ENCODE measurements around the gene TNS1.

Gene TNS1

DNA sequence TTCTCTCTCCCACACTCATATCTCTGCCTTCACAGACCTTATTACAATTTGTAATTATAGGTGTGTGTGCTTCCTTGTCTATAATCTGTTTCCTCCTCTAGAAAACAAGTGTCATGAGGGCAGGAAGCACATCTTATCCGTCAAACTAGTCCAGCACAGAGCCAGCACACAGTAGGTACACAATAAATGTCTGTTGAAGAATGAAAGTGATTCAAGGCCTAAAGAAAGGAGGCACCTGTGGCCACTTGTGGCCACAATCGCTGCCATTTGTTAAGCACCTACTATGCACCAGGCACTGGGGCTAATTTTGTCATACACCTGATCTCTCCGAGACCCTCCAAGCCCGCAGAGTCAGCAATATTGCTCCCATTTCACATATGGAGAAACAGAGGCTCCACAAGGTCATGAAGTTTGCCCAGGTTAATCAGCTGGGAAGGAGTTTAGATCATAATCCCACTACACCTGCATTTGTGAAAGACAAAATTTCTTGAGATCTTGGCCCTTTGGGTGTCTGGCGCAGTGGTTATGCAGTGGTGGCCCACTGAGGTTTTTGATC lies 78.4 kb downstream of the TNS1 start:
- no peaks in the 10 kb centered on the region for H3K36me3 ChIP-seq (ENCODE audit: control insufficient read depth, insufficient read depth, low read length)
- H3K4me2 ChIP-seq (ENCODE audit: low read length), result no peak overlapping the region
- H3K9ac ChIP-seq, result no peak overlapping the region
- peak overlapping the region; percentile 29 for H3K27ac ChIP-seq
- peaks cover 39% of the 10 kb centered on the region for H3K4me1 ChIP-seq
- H3K9me3 ChIP-seq (ENCODE audit: control insufficient read depth, low read length), result no peaks in the 10 kb centered on the region
- peaks cover 90% of the 10 kb centered on the region for H3K79me2 ChIP-seq
- TF ChIP-seq, protein P1, sequence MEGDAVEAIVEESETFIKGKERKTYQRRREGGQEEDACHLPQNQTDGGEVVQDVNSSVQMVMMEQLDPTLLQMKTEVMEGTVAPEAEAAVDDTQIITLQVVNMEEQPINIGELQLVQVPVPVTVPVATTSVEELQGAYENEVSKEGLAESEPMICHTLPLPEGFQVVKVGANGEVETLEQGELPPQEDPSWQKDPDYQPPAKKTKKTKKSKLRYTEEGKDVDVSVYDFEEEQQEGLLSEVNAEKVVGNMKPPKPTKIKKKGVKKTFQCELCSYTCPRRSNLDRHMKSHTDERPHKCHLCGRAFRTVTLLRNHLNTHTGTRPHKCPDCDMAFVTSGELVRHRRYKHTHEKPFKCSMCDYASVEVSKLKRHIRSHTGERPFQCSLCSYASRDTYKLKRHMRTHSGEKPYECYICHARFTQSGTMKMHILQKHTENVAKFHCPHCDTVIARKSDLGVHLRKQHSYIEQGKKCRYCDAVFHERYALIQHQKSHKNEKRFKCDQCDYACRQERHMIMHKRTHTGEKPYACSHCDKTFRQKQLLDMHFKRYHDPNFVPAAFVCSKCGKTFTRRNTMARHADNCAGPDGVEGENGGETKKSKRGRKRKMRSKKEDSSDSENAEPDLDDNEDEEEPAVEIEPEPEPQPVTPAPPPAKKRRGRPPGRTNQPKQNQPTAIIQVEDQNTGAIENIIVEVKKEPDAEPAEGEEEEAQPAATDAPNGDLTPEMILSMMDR (IDR thresholded peaks at IDR 0.05), result no peak
- no peak overlapping the region for H2AFZ ChIP-seq
- H3K4me3 ChIP-seq (ENCODE audit: low read depth, low read length), result no peak overlapping the region
- H3K27me3 ChIP-seq (ENCODE audit: control insufficient read depth, insufficient read depth, low read length), result no peaks in the 10 kb centered on the region

DNA sequence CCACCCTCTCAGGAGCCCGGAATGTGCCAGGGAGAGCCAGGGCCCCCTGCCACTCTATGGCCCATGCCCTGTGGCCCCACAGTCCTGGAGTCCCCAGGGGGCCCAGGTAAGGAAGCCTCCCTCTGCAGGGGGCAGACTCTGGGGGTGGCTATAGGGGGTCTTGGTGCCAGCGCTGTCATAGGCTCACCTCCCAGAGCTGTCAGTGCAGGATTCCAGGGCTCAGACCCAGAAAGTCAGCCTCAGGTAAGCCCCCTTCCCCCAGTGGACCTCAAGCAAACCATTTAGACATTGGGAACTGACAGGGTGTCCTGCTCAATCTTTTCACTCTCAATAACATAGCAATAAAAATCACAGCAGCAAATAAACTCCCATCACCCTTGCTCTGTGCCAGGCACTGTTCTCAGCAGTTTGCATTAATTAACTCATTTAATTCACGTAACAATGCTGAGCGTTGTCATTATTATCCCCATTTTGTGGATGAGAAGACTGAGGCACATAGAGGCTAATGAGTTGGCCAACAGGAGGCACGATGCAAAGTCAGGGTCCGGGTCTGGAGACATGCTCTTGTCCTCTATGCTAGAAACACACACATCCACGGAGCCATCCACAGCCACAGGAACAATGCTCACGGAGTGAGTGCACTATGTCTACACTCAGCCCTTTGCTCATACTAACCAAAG lies 79.6 kb downstream of the TNS1 start:
- H3K36me3 ChIP-seq (ENCODE audit: control insufficient read depth, insufficient read depth, low read length), result no peaks in the 10 kb centered on the region
- H3K27ac ChIP-seq, result no peak overlapping the region
- H3K9me3 ChIP-seq (ENCODE audit: control insufficient read depth, low read length), result no peaks in the 10 kb centered on the region
- TF ChIP-seq, protein P1 (IDR thresholded peaks at IDR 0.05), result no peak
- H3K9ac ChIP-seq, result no peak overlapping the region
- H3K4me1 ChIP-seq, result peaks cover 33% of the 10 kb centered on the region
- H2AFZ ChIP-seq, result no peak overlapping the region
- H3K79me2 ChIP-seq, result peaks cover 88% of the 10 kb centered on the region
- H3K4me2 ChIP-seq (ENCODE audit: low read length), result no peak overlapping the region
- H3K4me3 ChIP-seq (ENCODE audit: low read depth, low read length), result no peak overlapping the region
- no peaks in the 10 kb centered on the region for H3K27me3 ChIP-seq (ENCODE audit: control insufficient read depth, insufficient read depth, low read length)

DNA sequence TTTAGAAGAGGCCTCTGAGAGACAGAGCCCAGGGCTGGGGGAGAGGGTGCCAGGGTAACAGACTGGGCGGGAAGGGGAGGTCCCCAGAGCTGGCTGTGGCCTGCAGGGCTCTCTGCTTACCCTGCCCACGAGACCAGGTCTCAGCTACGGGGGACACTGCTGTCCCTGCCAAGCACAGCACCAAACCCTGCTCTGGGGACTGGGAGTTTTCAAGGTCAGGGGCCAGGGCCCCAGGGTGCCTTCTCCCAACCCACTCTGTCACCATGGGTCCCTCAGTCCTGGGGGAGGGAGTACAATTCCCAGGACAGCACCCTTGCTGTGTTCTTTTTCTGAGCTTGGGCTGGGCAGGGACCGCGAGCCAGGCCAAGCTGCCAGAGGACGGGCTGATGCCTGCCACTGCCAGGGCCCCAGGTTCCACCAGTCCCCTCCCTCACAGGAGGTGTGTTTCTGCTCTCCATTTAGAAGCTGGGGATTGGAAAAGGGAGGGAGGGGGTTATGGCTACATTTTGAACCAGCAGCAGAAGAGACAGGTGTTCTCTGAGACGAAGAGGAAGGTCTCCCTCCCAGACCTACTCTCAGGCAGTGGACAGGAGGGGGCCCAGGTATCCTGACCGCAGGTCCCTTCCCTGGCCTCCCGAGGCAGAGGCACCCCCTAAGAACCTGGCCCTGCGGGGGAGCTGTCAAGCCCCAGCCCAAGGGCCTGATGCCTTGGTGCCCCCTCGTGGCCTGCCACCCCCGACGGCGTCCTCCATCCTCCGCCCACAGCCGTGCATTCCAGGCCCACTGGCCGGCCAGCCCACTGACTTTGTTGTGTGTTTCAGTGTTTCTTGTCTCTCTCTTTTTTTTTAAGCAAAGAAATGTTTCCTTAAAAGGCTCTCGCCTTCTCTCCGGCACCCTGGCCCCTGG lies 80.4 kb downstream of the TNS1 start:
- no peak overlapping the region for H3K9ac ChIP-seq

DNA sequence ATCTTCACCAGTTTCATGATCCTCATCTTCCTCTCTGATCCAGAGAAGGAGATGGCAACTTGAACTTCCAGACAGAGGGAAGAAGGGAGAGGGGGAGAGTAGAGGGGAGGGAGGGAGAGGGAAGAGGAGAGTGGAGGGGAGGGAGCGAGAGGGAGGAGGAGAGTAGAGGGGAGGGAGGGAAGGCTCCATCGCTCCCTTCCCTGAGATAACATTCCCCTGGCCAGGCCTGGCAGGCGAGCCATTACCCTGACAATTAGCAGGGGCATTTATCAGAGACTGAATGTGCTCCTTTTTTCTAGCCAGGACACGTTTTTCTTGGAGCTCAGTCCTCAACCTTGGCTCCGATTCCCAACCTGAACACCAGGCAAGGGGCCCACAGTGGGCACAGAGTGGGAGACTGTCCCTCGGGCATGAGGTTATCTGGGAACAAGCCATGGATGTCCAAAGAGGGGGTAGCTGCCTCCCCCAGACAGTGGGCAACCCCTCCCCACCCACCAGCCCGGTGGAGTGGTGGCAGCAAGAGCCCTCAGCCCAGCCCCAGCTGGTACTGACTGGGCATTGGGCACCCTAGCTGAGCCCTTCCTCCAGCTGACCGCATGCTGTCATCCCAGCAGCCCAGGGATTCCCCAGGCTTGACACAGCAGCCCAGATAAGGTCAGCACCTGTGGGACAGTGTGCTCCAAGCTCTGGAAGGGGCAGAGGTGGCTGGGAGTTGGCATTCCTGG lies 81.8 kb downstream of the TNS1 start:
- H3K4me2 ChIP-seq (ENCODE audit: low read length), result no peak overlapping the region
- H3K27ac ChIP-seq, result no peak overlapping the region
- no peak overlapping the region for H3K4me3 ChIP-seq (ENCODE audit: low read depth, low read length)
- TF ChIP-seq, protein P1 (IDR thresholded peaks at IDR 0.05), result no peak
- H3K79me2 ChIP-seq, result peaks cover 82% of the 10 kb centered on the region
- no peaks in the 10 kb centered on the region for H3K36me3 ChIP-seq (ENCODE audit: control insufficient read depth, insufficient read depth, low read length)
- H3K9ac ChIP-seq, result no peak overlapping the region
- no peak overlapping the region for H2AFZ ChIP-seq
- H3K9me3 ChIP-seq (ENCODE audit: control insufficient read depth, low read length), result no peaks in the 10 kb centered on the region
- H3K4me1 ChIP-seq, result peaks cover 31% of the 10 kb centered on the region
- H3K27me3 ChIP-seq (ENCODE audit: control insufficient read depth, insufficient read depth, low read length), result no peaks in the 10 kb centered on the region

More for the DNA sequence above, 80.4 kb downstream of the TNS1 start:
- Histone ChIP-seq H3K36me3 (ENCODE audit: control insufficient read depth, insufficient read depth, low read length) (no peaks in the 10 kb centered on the region), H2AFZ (no peak overlapping the region), H3K4me2 (ENCODE audit: low read length) (no peak overlapping the region), H3K79me2 (peaks cover 85% of the 10 kb centered on the region), H3K27ac (no peak overlapping the region), H3K4me3 (ENCODE audit: low read depth, low read length) (no peak overlapping the region), H3K4me1 (peaks cover 31% of the 10 kb centered on the region), H3K9me3 (ENCODE audit: control insufficient read depth, low read length) (no peaks in the 10 kb centered on the region), H3K27me3 (ENCODE audit: control insufficient read depth, insufficient read depth, low read length) (no peaks in the 10 kb centered on the region)
- TF ChIP-seq, protein P1 (IDR thresholded peaks at IDR 0.05), result no peak
